Measurements from ENCODE around the gene MTMR10. TPM values are rescaled to one million over a fixed set of nuclear protein-coding genes. Genes with fewer than 3 reads are reported as not detected.

MTMR10 gene
- total RNA-seq, 1 experiment from 2014 or later, result 8.1 TPM

DNA sequence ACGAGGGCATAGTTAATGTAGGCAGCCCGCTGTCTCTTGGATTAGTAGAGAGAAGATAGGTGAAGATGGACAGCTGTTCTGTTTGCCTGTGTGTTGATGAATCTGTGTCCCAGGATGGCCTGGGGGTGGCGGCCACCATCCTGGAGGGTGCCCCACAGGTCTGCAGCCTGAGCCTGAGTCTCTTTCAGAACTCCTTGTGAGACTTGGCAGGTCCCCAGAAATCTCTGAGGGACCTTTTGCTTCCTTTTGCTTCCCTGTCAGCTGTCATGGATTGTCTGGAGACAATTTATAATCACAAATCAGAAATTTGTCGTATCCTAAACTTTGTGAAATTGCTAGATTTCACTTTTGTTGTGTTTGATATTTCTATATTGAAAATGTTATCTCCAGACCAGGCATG lies 70.3 kb downstream of the MTMR10 start:
- DNase-seq (ENCODE audit: low spot score), result no peak

DNA sequence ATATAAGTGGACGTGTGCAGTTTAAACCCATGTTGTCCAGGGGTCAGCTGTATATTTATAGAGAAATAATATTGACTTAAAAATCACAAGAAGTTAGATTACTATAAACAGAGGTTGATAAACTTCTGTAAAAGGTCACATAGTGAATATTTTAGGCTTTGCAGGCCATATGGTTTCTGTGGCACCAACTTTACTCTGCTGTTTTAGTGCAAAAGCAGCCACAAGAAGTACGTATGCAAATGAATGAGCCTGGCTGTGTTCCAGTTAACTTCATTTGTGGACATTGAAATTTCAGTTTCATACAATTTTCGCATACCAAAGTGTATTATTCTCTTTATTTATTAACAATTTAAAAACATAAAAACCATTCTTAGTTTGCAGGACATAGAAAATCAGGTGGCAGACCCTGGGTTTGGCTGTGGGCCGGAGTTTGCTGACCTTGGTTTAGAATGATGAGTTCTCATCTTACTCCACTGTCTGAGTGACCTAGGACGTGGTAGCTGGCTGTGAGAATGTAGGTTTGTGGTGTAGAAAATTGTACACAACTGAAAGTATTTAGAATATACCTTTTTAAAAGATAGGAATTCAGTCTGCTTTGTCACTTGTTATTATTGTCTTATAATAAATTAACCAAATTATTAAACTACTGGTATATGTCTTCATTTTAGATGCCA lies 71.4 kb downstream of the MTMR10 start:
- no peak for DNase-seq (ENCODE audit: low spot score)

GRCh38 chr15:30918366-30918765 lies 73.1 kb downstream of the MTMR10 start:
- DNase-seq (ENCODE audit: low spot score), result no peak

DNA sequence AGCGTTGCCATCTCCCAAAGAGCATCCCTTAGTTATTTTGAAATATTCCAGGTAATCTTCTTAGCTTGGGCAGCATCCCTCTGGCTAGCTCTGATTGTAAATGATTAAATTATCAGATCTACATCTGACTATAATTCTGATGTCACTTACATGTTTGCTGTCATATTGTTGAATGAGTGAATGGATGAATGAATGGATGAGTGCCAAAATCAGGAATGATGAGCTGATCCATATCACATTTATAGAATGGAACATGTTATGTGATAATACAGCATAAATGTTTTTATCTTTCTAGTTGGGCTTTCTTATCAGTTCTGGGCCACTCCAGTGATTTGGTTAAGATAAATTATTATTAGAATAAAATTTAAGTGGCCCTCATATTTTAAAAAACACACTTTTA lies 73.8 kb downstream of the MTMR10 start:
- no peak for DNase-seq (ENCODE audit: low spot score)

DNA sequence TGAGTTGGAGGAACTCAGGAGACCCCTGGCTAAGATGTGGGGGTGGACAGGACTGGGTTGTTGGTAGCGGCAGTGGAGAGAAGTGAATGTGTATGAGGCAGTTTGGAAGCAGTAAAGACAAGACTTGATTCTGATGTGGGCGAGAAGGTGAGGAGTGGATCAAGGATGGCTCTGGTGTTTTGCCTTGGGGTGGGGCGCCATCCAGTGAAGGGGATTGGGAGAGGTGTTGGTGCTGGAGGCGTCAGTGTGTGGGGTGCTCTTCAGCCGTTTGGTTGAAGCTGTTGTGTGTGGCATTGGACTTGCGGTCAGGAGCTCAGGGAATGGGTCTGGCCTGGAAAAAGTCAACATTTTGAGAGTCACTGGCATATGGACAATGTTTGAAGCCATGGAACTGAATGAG lies 74.4 kb downstream of the MTMR10 start:
- DNase-seq (ENCODE audit: low spot score), result no peak

DNA sequence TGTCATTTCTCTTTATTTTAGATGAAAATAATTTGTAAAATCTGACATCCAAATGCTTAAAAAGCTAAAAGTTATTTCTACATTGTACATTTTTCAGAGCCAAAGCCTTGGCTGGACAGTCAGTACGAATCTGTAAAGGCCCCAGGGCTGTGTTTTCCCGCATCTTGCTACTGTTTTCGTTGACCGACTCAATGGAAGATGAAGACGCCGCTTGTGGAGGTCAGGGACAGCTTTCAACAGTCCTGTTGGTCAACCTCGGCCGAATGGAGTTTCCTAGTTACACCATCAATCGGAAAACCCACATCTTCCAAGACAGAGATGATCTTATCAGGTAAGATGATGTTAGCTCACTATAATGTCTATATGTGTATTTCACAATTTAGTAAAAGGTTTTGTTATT lies 77.7 kb downstream of the MTMR10 start:
- no peak for DNase-seq (ENCODE audit: low spot score)

- DNase-seq (ENCODE audit: low spot score), result no peak
These were observed 85.1 kb downstream of the MTMR10 start for GRCh38 chr15:30906366-30906765.

- no peak for DNase-seq (ENCODE audit: low spot score)
These were observed 85.6 kb downstream of the MTMR10 start for GRCh38 chr15:30905821-30906220.

DNA sequence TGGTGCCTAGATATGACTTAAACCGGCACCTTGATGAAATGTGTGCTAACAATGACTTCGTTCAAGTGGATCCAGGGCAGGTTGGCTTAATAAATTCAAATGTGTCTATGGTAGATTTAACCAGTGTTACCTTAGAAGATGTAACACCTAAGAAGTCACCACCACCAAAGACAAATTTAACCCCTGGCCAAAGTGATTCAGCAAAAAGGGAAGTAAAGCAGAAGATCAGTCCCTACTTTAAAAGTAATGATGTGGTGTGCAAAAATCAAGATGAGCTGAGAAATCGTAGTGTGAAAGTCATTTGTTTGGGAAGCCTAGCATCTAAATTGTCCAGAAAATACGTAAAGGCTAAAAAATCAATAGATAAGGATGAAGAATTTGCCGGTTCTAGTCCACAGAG lies 86.6 kb downstream of the MTMR10 start:
- DNase-seq (ENCODE audit: low spot score), result no peak

DNA sequence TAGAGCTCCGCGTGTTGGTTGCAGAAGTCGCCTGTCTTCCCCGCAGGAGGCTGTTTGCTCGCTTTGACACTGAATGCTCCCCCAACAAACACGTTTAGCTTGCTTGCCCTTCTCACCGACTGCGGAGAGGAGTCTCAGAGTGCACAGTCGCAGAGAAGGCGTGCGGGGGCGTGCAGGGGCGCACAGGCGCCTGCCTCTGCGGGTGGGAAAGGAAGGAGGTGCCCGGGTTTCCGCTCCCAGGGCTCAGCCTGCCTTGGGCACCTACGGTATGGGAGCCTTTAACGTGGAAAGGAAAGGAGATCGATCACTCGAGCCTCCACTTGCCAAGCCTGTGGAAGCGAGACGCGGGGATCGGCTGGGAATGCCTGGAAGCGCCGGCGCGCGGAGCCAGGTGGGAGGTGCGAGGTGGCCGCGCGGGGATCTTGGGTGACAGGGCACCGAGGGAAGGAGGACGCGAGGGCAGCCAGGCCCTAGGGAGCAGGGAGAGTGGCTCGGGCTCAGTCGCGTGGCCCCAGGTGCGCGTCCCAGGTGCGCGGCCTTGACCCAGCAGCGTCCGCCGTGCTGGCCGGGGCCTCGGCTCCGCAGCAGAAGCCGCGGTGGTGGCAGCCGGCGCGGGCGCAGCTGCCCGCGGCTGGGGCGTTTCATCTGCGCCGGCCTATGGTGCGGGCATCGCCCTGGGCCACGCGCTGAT lies 87.8 kb downstream of the MTMR10 start, which contains the start of gene FAN1:
Gene FAN1, plus strand, starts transcription at position 419 of the 691 bp plus-strand sequence. CDS start 749 bp downstream, outside the sequence.
- DNase-seq (ENCODE audit: low spot score), result peak; percentile 83

DNA sequence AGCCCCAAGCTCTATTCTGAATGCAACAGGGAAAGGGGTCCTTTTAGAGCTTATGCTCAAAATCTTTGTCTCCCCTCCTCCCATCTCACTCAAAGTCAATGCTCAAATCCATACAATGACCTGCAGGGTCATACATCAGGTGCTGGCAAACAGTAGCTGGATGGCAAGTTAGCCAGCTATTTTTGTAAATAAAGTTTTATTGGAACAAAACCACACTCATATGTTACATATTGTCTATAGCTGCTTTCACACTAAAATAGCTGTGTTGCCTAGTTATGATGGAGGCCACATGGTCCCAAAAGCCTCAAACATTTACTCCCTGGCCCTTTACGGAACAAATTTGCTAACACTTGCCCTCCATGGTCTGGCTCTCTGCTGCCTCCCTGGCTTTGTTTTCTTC lies 89.5 kb downstream of the MTMR10 start:
- no peak for DNase-seq (ENCODE audit: low spot score)

- DNase-seq (ENCODE audit: low spot score), result no peak
These were observed 95.2 kb downstream of the MTMR10 start for GRCh38 chr15:30896211-30896606.

DNA sequence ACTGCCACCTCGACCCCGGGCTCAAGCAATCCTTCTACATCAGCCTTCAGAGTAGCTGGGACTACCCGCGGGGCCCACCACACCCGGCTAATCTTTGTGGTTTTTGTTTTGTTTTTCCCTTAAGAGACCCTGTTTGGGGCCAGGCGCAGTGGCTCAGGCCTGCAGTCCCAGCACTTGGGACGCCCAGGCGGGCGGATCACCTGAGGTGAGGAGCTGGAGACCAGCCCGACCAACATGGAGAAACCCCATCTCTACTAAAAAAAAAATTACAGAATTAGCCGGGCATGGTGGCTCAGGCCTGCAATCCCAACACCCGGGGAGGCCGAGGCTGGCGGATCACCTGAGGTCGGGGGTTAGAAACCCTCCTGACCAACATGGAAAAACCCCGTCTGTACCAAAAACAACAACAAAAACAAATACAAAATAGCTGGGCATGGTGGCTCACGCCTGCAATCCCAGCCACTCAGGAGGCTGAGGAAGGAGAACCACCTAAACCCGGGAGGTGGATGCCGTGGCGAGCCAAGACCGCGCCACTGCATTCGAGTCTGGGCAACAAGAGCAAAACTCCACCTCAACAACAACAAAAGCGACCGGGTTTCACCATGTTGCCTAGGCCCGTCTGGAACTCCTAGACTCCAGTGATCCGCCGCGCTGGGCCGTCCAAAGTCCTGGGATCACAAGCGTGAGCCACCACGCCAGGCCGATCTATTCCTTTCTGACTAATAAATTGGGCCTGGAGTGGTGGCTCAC lies 95.8 kb downstream of the MTMR10 start:
- no peak for DNase-seq (ENCODE audit: low spot score)

GRCh38 chr15:30889196-30889595 lies 102.2 kb downstream of the MTMR10 start:
- DNase-seq (ENCODE audit: low spot score), result no peak

Other genes with a start within 250 kb of the MTMR10 start
- 13.5 and 14.9 TPM in 2 replicates for gene FAN1, start 87.7 kb downstream of the MTMR10 start, total RNA-seq (2014; rRNA removed; shearing (Covaris generic))
- not detected in 2 replicates for gene TRPM1, start 110.1 kb upstream of the MTMR10 start, total RNA-seq (2014; rRNA removed; shearing (Covaris generic))